ENCODE measurements around the gene DSCAML1. TPM values are rescaled to one million over a fixed set of nuclear protein-coding genes. Genes with fewer than 3 reads are reported as not detected.

DSCAML1 gene
- total RNA-seq, 2 experiments from 2014 or later = not detected

GRCh38 chr11:117747892-117748291 is 49.1 kb downstream of the DSCAML1 start:
- no peak for DNase-seq (ENCODE audit: low spot score)
- no TSS peak for BruUV-seq (replicated peaks)
- ChIA-PET POLR2A (no interaction called here), CTCF (ENCODE audit: unreplicated experiment) (interaction anchor here (0.5 kb wide), 1 partner anchor 958 kb away, joined by 9 read pairs; no protein-coding TSS in a partner anchor)
- Histone ChIP-seq H3K79me2 (ENCODE audit: insufficient read depth, low read depth, low read length) (no peaks in the 10 kb centered on the region), H3K4me2 (ENCODE audit: low read length) (no peak overlapping the region), H3K4me3 (ENCODE audit: low read depth, low read length, poor library complexity, severe bottlenecking) (no peak overlapping the region), H3K27ac (ENCODE audit: low read depth, low read length, poor library complexity, severe bottlenecking) (no peak overlapping the region), H3K36me3 (ENCODE audit: insufficient read depth, low read length) (no peaks in the 10 kb centered on the region), H3K9me3 (ENCODE audit: low read length) (no peaks in the 10 kb centered on the region), H3K4me1 (ENCODE audit: insufficient read depth, low read length, poor library complexity, severe bottlenecking) (no peaks in the 10 kb centered on the region), H3K9me2 (ENCODE audit: insufficient read depth, low read length) (no peaks in the 10 kb centered on the region), H4K20me1 (ENCODE audit: insufficient read depth, low read length) (no peaks in the 10 kb centered on the region), H2AFZ (ENCODE audit: low read length) (no peak overlapping the region)
- TF ChIP-seq, protein P1, sequence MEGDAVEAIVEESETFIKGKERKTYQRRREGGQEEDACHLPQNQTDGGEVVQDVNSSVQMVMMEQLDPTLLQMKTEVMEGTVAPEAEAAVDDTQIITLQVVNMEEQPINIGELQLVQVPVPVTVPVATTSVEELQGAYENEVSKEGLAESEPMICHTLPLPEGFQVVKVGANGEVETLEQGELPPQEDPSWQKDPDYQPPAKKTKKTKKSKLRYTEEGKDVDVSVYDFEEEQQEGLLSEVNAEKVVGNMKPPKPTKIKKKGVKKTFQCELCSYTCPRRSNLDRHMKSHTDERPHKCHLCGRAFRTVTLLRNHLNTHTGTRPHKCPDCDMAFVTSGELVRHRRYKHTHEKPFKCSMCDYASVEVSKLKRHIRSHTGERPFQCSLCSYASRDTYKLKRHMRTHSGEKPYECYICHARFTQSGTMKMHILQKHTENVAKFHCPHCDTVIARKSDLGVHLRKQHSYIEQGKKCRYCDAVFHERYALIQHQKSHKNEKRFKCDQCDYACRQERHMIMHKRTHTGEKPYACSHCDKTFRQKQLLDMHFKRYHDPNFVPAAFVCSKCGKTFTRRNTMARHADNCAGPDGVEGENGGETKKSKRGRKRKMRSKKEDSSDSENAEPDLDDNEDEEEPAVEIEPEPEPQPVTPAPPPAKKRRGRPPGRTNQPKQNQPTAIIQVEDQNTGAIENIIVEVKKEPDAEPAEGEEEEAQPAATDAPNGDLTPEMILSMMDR (conservative IDR thresholded peaks at IDR 0.05; ENCODE audit: low read length) = no peak
- no peak for TF ChIP-seq EZH2phosphoT487 (IDR thresholded peaks at IDR 0.05; ENCODE audit: borderline replicate concordance, low read depth, low read length)
- intact Hi-C loops (cut with micrococcal nuclease; ENCODE audit: unreplicated experiment) = no loop called here

GRCh38 chr11:117745346-117745745 is 51.7 kb downstream of the DSCAML1 start:
- no TSS peak for BruUV-seq (replicated peaks)
- ChIA-PET CTCF (ENCODE audit: unreplicated experiment) (no interaction called here), POLR2A (no interaction called here)
- Histone ChIP-seq H4K20me1 (ENCODE audit: insufficient read depth, low read length) (no peaks in the 10 kb centered on the region), H3K4me1 (ENCODE audit: insufficient read depth, low read length, poor library complexity, severe bottlenecking) (no peaks in the 10 kb centered on the region), H3K4me3 (ENCODE audit: low read depth, low read length, poor library complexity, severe bottlenecking) (no peak overlapping the region), H2AFZ (ENCODE audit: low read length) (no peak overlapping the region), H3K79me2 (ENCODE audit: insufficient read depth, low read depth, low read length) (no peaks in the 10 kb centered on the region), H3K9me2 (ENCODE audit: insufficient read depth, low read length) (no peaks in the 10 kb centered on the region), H3K36me3 (ENCODE audit: insufficient read depth, low read length) (no peaks in the 10 kb centered on the region), H3K27ac (ENCODE audit: low read depth, low read length, poor library complexity, severe bottlenecking) (no peak overlapping the region), H3K4me2 (ENCODE audit: low read length) (no peak overlapping the region), H3K9me3 (ENCODE audit: low read length) (no peaks in the 10 kb centered on the region)
- no peak for DNase-seq (ENCODE audit: low spot score)
- intact Hi-C loops (cut with micrococcal nuclease; ENCODE audit: unreplicated experiment) = no loop called here
- TF ChIP-seq, protein P1 (conservative IDR thresholded peaks at IDR 0.05; ENCODE audit: low read length) = no peak
- TF ChIP-seq EZH2phosphoT487 (IDR thresholded peaks at IDR 0.05; ENCODE audit: borderline replicate concordance, low read depth, low read length) = no peak

DNA sequence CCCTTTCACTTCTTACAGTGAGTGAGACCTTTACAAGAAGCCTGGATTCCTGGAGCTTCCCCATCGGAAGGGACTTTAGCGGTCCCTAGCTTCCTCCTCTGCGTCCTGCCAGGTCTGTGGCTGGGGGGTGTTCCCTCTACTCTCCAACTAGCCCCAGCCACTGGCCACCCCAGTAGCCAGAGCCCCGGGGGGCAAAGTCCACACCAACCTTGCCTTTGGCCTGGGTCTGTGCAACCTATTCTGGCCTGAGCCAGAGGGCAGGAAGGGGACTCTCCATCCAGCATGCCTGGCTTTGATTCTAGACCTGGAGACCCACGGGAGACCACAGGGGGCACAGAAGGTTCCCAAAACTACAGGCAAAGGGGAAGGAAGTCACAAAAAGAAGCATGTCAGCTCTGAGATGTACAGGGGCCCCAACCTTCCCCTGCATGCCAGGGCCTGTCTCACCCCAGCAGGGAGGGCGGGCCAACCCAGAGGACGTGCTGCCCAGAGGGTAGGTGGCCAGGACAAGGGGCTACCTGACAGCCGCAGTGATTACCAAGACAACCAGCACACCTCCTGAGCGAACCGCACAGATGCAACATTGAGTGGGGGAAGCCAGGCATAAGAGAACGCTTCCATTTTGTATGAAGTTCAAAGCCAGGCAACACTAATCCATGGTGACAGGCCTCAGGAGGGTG is 52.4 kb downstream of the DSCAML1 start:
- Histone ChIP-seq H3K4me3 (ENCODE audit: low read depth, low read length, poor library complexity, severe bottlenecking) (no peak overlapping the region), H3K9me3 (ENCODE audit: low read length) (no peaks in the 10 kb centered on the region), H3K9me2 (ENCODE audit: insufficient read depth, low read length) (no peaks in the 10 kb centered on the region), H2AFZ (ENCODE audit: low read length) (no peak overlapping the region), H3K4me1 (ENCODE audit: insufficient read depth, low read length, poor library complexity, severe bottlenecking) (no peaks in the 10 kb centered on the region), H3K79me2 (ENCODE audit: insufficient read depth, low read depth, low read length) (no peaks in the 10 kb centered on the region), H3K4me2 (ENCODE audit: low read length) (no peak overlapping the region), H4K20me1 (ENCODE audit: insufficient read depth, low read length) (no peaks in the 10 kb centered on the region), H3K36me3 (ENCODE audit: insufficient read depth, low read length) (no peaks in the 10 kb centered on the region), H3K27ac (ENCODE audit: low read depth, low read length, poor library complexity, severe bottlenecking) (no peak overlapping the region)
- CTCF ChIA-PET (ENCODE audit: unreplicated experiment) = no interaction called here
- TF ChIP-seq, protein P1 (conservative IDR thresholded peaks at IDR 0.05; ENCODE audit: low read length) = no peak
- no peak for TF ChIP-seq EZH2phosphoT487 (IDR thresholded peaks at IDR 0.05; ENCODE audit: borderline replicate concordance, low read depth, low read length)
- BruUV-seq (replicated peaks) = no TSS peak
- intact Hi-C loops (cut with micrococcal nuclease; ENCODE audit: unreplicated experiment) = no loop called here
- POLR2A ChIA-PET = no interaction called here
- DNase-seq (ENCODE audit: low spot score) = no peak

All from OCI-LY7 (cell line).